Left lung (tissue), 10 donors: ENCODE results near the gene BCKDK. TPM values are rescaled to one million over a fixed set of nuclear protein-coding genes. Genes with fewer than 3 reads are reported as not detected.
"Not testable (repeated sequence)": the region's sequence is repeated elsewhere in the genome, so short reads cannot be mapped to it uniquely, and the experiment has no call there.

Experiments
- ATAC-seq: fragments of 200-7000 bp; cut with Tn5 transposase; one replicate; pipeline ENCODE4 v1.9.1; 2020; ENCODE audit warnings: moderate library complexity
- DNase-seq, 4 donors: peaks; one replicate each; pipeline ENCODE4 v3.0.0-alpha.2; 2013 to 2020
- H3K27ac ChIP-seq, 2 donors: fragments of 200-600 bp; sonication (generic) in 1 of 2; one replicate each; pipeline versions ENCODE4 v1.5.0 to v1.8.0; 2020 to 2021
- H3K27me3 ChIP-seq, 2 donors: fragments of 200-600 bp; sonication (generic) in 1 of 2; one replicate each; pipeline versions ENCODE4 v1.5.0 to v1.8.0; 2020 to 2021
- H3K36me3 ChIP-seq, 2 donors: fragments of 200-600 bp; sonication (generic) in 1 of 2; one replicate each; pipeline versions ENCODE4 v1.5.0 to v1.8.0; 2020 to 2021
- H3K4me1 ChIP-seq, 2 donors: fragments of 200-600 bp; one replicate each; pipeline ENCODE4 v1.8.0; 2021
- H3K4me3 ChIP-seq, 2 donors: fragments of 200-600 bp; sonication (generic) in 1 of 2; one replicate each; pipeline versions ENCODE4 v1.5.0 to v1.8.0; 2020 to 2021; ENCODE audit warnings: mild to moderate bottlenecking in 1 of 2
- H3K9me3 ChIP-seq, 2 donors: fragments of 200-600 bp; sonication (generic) in 1 of 2; one replicate each; pipeline versions ENCODE4 v1.5.0 to v1.8.0; 2020 to 2021
- CTCF ChIP-seq, 2 donors: fragments of 200-600 bp; sonication (generic) in 1 of 2; IDR thresholded peaks; one replicate each; pipeline versions ENCODE4 v1.5.0 to v1.8.0; 2021; ENCODE audit warnings: antibody characterized with exemption in 2 of 2
- intact Hi-C, 2 donors: fragments of 100-400 bp; cut with DNase I; formaldehyde crosslinking; loops; one replicate each; pipeline versions ENCODE4 v1.11.2 to v1.14.2; 2022
- polyA plus RNA-seq, 6 donors: library from polyadenylated mRNA; unstranded; fragments of 120-200 nt; gene quantifications; one replicate each; pipeline ENCODE4 v1.2.1, GENCODE V29; 2013; ENCODE audit not compliant: insufficient read length in 6 of 6
- total RNA-seq, 2 donors: library from RNA; stranded (reverse); fragmentation: NEBNext Ultra II Directional; extraction: Animal tissue kit (Norgen Biotek cat#: 25700); gene quantifications; one replicate each; pipeline ENCODE4 v1.2.1, GENCODE V29; 2021
- donor health status: DM: no; HTN: yes; CAD: no.
- donor health status: DM: no; HTN: no; CAD: no.

Gene BCKDK
- total and polyA plus RNA-seq, 8 donors, result 32.8 to 43.8 (median 38.9) TPM

GRCh38 chr16:31147574-31147973, 39.4 kb downstream of the BCKDK start:
- intact Hi-C loops, result no loop called here
- peaks cover 0 to 26% of the 10 kb centered on the region in 2 donors for H3K4me1 ChIP-seq
- H3K36me3 ChIP-seq, result no peaks in the 10 kb centered on the region
- peaks cover 0 to 21% of the 10 kb centered on the region in 2 donors for H3K27me3 ChIP-seq
- TF ChIP-seq CTCF (IDR thresholded peaks at IDR 0.05), result no peak
- H3K9me3 ChIP-seq, result no peaks in the 10 kb centered on the region
- no peak overlapping the region for H3K27ac ChIP-seq
- no peak overlapping the region for H3K4me3 ChIP-seq
- no peak for DNase-seq
- ATAC-seq, result no peak

- TF ChIP-seq CTCF (IDR thresholded peaks at IDR 0.05), result no peak
- H3K4me1 ChIP-seq, result peaks cover 0 to 19% of the 10 kb centered on the region in 2 donors
- no peaks in the 10 kb centered on the region for H3K9me3 ChIP-seq
- intact Hi-C loops, result no loop called here
- DNase-seq (peak in 2 of 4 donors; percentile 82 to 90), ATAC-seq (peak; percentile 96)
- no peaks in the 10 kb centered on the region for H3K36me3 ChIP-seq
- H3K4me3 ChIP-seq, result no peak overlapping the region
- H3K27ac ChIP-seq, result no peak overlapping the region
- peaks cover 0 to 21% of the 10 kb centered on the region in 2 donors for H3K27me3 ChIP-seq
Observed at GRCh38 chr16:31148281-31148728, 40.1 kb downstream of the BCKDK start.

- Histone ChIP-seq H3K27me3 (peaks cover 0 to 21% of the 10 kb centered on the region in 2 donors), H3K4me3 (no peak overlapping the region), H3K9me3 (no peaks in the 10 kb centered on the region), H3K27ac (no peak overlapping the region), H3K4me1 (peaks cover 0 to 19% of the 10 kb centered on the region in 2 donors), H3K36me3 (no peaks in the 10 kb centered on the region)
- DNase-seq (no peak), ATAC-seq (no peak)
- TF ChIP-seq CTCF (IDR thresholded peaks at IDR 0.05), result no peak
- intact Hi-C loops, result no loop called here
Observed at GRCh38 chr16:31148896-31149295, 40.7 kb downstream of the BCKDK start.

- intact Hi-C loops, result no loop called here
- no peak overlapping the region for H3K27ac ChIP-seq
- no peaks in the 10 kb centered on the region for H3K36me3 ChIP-seq
- no peak overlapping the region for H3K4me3 ChIP-seq
- no peak for TF ChIP-seq CTCF (IDR thresholded peaks at IDR 0.05)
- peaks cover 0 to 19% of the 10 kb centered on the region in 2 donors for H3K4me1 ChIP-seq
- H3K27me3 ChIP-seq, result peaks cover 0 to 21% of the 10 kb centered on the region in 2 donors
- H3K9me3 ChIP-seq, result no peaks in the 10 kb centered on the region
- DNase-seq, result no peak
- no peak for ATAC-seq
Observed at GRCh38 chr16:31149332-31149731, 41.1 kb downstream of the BCKDK start.

GRCh38 chr16:31149894-31150890, 42.0 kb downstream of the BCKDK start, which contains the start of gene PRSS36:
Gene PRSS36, minus strand, starts transcription at chr16:31150066. Its CDS starts 31 bp downstream, at chr16:31150035.
- no peaks in the 10 kb centered on the region for H3K36me3 ChIP-seq
- peaks cover 0 to 21% of the 10 kb centered on the region in 2 donors for H3K27me3 ChIP-seq
- no peak within 1 kb of the TSS for H3K27ac ChIP-seq
- H3K9me3 ChIP-seq, result no peaks in the 10 kb centered on the region
- no peak for TF ChIP-seq CTCF (IDR thresholded peaks at IDR 0.05)
- DNase-seq (no peak), ATAC-seq (no peak)
- peaks cover 0 to 19% of the 10 kb centered on the region in 2 donors for H3K4me1 ChIP-seq
- H3K4me3 ChIP-seq, result no peak within 1 kb of the TSS
- intact Hi-C loops, result loop anchor here in 1 of 2 donors (10.0 kb wide), 1 partner anchor 75 kb away; the partner anchor contains the start of genes ZNF646 and ZNF668

GRCh38 chr16:31150976-31151375, 42.8 kb downstream of the BCKDK start:
- Histone ChIP-seq H3K27me3 (peaks cover 0 to 21% of the 10 kb centered on the region in 2 donors), H3K4me1 (peaks cover 0 to 19% of the 10 kb centered on the region in 2 donors)
- not testable (repeated sequence) for DNase-seq, H3K27ac ChIP-seq, H3K36me3 ChIP-seq, ATAC-seq, H3K4me3 ChIP-seq, H3K9me3 ChIP-seq
- intact Hi-C loops, result loop anchor here in 1 of 2 donors (10.0 kb wide), 1 partner anchor 76 kb away; the partner anchor contains the start of genes ZNF646 and ZNF668
